ENCODE data around the gene UBXN1.
"Not testable (repeated sequence)": the region's sequence is repeated elsewhere in the genome, so short reads cannot be mapped to it uniquely, and the experiment has no call there.

Gene UBXN1

DNA sequence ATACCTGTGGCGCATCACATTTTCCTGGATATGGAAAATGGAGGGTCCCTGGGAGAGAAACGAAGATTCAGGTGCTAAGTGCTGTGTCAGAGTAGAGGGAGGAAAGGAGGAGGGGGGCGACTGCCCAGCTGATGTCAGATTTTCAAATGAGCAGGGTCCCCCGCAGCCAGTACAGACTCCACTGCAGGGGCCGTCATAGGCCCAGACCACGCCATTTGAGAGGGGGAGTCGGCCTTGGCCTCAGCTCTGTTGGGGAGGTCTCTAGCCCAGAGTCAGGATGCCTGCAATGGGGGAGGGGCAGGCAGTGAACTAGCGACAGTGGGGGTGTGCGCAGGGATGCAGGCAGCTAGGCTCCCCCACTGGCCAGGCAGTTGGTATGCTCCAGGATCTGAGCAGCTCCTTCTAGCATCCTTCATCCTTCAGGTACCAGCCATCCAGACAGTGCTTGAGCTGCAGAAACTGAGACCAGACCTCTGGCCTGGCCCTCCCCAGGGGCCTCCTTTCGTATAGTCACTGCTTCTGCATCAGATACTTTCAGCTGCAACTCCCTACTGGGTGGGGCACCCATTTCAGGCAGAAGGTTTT lies 28.5 kb upstream of the UBXN1 start, which contains the start of the genes BSCL2 and GNG3:
Gene BSCL2, minus strand, starts transcription at position 148 of the 585 bp plus-strand sequence. CDS start 229 bp downstream, outside the sequence.
Gene GNG3, plus strand, starts transcription at position 400 of the 585 bp plus-strand sequence. CDS start 620 bp downstream, outside the sequence.
- no peak for DNase-seq

DNA sequence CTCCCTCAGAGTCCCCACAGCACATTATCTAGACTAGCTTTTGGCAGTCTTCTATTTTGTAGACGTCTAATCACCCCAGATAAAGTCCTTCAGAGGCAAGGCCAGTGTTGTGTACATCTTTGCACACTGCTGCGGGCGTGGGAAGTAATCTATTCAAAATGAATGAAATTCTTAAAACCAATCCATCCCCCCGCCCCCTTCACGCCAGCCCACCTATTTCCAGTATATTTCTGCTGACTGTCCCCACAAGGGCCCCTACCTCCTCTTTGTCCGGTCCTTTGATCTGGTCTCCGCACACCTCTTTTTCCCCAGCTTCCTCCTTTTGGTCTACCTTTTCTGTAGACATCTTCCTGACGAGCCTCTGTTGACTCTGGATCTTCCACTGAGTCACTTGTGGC lies 28.0 kb upstream of the UBXN1 start:
- DNase-seq, result no peak

DNA sequence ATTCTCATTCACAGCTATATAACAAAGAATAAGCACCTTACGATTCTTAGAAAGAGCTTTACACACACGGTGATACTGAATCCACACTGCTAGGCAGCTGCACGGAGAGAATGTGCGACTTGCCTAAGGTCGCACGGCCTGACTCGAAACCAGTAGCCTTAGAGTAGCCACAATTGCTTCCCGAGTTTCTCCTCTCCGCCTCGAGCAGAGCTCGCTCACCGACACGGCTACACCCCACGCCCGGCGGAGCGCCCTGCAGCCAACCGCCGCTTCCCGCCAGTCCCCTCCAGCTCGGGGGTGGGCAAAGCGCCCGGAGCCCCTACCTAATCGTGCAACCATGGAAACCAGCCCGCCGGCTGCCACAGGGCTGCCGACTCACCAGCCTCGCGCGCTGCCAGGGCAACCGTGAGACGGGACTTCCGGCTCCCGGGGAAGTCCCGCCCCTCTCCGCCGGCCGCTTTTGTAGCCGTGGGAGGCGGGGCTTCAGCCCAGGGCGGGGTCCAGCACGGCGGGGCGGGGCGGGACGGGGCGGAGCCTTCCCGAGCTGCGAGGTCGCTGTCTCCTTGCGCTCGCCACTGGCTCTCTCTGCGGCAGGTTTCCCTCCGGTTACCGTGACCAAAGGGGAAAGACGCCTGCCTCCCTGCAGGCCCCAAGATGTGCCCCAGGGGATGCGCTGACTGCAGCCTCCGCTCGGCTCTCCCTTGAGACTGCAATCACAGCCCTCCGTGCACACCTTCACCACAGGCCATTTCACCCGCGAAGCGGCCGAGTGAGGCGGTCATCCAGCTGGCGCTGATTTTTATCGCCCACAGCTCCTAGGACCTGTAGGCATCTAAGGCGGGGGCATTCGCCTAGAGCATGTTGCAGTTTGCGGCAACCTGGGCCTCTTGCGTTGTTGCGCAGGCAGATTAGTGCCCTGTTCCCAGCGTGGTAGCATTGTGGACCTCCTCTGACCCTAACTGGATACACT lies 27.3 kb upstream of the UBXN1 start:
- peak; percentile 95 for DNase-seq

DNA sequence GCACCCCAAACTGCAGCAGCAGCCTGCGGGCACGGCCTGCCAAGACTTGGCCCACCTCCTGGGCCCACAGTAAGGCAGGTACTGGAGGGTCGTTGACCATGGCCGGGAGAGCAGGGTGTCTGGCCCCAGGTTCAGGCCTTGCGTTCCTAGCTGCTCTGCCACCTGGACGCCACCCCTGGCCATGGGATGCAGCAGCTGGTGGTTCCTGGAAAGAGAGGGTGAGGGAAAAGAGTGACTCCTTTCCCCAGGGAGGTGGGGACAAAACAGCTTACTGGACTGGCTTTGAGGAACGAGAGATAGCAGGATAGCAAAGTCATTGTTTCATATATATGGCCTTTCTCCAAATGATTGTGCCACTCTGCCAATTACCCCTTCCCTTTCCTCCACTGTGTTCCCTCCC lies 26.5 kb upstream of the UBXN1 start:
- no peak for DNase-seq

DNA sequence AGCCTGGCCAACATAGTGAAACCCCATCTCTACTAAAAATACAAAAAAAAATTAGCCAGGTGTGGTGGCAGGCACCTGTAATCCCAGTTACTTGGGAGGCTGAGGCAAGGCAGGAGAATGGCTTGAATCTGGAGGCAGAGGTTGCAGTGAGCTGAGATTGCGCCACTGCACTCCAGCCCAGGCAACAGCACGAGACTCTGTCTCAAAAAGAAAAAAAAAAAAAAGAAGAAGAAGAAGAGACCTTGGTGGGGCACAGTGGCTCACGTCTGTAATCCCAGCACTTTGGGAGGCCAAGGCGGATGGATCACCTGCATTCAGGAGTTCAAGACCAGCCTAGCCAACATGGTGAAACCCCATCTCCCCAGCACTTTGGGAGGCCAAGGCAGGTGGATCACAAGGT lies 25.0 kb upstream of the UBXN1 start:
- DNase-seq, result not testable (repeated sequence)

DNA sequence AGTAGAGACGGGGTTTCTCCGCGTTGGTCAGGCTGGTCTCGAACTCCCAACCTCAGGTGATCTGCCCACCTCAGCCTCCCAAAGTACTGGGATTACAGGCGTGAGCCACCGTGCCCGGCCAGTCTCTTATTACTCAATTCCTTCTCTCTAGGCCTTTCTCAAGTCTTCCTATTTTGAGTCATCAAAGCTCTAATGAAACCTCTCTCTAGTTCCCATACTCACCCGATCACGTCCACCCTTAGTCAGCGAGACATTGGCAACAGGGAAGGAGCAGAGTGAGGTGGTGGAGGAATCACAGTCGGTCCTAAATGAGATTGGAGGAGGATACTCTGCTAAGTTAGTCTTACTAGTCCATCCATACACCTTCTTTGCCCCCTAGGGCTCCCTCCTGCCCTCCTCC lies 23.4 kb upstream of the UBXN1 start:
- no peak for DNase-seq

DNA sequence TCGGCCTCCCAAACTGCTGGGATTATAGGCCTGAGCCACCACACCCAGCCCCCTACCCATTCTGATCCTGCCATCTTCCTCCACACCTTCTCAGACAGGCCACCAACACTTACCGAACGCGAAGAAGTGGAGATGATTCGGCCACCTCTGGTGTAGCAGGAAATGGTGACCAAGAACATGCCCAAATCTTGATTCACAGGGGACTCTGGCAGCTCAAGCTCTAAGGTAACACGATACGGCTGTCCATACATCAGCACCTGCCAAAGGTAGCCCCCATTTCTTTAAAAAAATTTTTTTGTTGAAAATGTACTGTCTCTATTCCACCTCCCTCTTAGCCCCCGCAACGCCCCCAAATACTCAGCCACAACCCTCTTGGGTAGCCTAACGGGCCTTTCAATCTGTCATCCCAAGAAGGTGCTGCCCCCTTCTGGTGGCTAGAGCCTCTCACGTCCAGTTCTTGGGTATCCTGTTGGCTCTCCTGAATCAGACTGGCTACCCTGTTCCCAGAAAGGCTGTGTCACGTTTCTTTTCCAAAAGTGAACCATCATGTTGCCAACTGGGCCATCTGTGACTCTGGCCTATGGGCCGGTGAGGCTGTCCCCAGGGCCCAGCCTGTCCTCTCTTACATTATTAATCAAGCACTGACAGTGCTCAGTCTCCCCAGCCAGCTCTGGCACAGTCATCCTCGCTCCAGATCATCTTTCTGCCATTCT lies 15.7 kb upstream of the UBXN1 start:
- DNase-seq, result peak; percentile 80

DNA sequence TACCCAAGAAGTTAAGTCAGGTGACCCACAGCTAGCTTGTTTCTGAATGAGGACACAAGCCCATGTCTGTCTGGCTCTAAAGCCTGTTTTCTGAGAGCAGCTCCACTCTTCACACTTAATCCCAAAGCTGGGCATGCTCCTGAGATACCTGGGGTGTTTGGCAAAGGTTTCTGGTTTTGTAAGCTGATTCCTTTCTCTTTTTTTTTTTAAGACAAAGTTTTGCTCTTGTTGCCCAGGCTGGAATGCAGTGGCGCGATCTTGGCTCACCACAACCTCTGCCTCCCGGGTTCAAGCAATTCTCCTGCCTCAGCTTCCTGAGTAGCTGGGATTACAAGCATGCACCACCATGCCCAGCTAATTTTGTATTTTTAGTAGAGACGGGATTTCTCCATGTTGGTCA lies 14.8 kb upstream of the UBXN1 start:
- not testable (repeated sequence) for DNase-seq

DNA sequence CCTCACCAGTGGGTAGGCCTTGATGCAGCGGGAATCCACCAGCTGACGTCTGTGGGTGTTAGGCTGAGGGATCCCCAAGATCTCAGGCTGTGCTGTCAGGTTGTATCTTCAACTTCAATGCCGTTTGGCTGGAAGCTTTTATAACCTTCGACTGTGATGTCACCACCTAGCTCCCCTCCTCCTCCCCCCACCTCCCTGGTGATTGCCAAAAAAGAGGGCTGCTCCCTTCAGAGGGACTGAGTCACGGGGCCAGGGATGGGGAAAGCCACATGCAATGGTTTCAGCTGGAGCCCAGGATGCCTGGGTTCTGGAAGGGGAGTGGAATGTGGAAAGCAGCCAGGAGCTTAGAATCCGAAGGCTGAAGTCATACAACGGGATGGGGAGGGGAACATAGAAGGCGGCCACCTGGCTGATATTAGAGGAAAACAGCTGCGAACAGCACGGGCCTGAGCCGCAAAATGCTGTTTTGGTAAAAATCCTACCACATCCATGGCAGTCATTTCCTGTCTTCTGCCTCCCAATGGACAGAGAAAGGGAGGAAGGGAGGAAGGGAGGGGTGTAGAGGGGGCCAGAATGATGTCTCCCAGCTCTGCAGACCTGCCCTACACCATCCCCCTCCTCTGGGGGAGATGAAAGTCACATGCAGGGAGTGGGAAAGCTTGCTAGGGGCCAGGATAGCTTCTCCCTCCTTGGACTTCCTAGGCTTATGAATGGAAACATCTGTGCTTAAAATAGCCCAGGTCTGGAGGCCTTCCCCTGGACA lies 10.7 kb upstream of the UBXN1 start, which contains the start of gene LRRN4CL:
Gene LRRN4CL, minus strand, starts transcription at position 110 of the 763 bp plus-strand sequence. CDS start 1,022 bp downstream, outside the sequence.
- no peak for DNase-seq

DNA sequence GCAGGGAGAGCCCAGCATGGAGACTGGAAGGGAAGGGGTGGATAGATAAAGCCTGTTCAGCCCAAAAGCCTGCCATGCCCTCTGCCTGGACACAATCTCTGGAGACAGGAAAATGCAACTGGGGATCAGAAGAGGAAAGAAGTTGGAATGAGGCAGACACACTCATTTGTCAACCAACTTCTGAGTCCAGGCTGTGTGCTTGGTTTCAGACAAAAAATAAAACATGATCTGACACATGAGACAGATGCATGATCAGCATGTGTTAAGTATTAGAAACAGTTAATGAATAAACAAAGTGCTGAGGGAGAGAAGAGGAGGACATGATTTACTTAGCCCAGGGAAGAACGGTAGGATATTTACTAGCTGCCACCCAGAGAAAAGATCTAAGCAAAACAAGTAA lies 9.6 kb upstream of the UBXN1 start:
- no peak for DNase-seq

DNA sequence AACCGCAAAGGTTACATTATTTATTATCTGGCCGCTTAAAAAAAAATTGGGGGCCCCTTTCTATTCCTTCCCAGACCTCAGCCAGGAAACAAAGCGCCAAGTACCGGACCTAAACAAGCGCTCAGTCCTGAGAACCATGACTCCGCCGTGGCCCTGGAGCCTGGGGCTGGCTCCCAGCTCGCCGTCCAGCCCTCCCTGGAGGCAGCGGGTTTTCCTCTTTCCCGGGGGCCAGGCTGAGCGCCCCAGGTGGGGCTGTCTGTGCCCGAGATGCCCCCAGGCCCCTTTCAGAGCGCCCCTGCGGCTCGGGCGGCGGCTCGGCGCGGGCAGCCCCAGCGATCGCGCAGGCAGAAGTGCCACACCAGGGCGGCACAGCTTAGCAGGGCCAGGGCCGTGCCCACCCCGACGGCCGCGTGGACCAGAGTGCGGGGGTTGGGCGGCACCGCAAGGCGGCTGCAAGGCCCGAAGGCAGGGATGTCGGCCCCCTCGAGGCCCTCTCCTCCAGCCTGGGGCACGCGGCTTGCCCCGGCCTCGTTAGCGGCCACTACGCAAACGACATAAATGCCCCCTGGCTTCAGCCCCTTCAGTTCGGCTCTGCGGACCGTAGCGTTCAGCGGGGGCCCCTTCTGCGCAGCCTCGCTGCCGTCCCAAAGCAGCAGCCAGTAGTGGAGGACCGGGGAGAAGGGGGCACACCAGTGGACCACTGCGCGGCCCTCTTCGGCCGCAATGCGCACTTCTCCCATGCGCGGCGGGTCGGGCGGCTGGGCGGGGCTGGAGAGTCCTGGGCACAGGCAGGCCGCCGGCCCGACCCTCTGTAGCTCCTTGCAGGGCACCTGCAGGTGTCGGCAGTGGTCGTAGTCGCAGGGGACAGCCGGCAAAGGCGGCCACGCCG lies 8.9 kb upstream of the UBXN1 start:
- DNase-seq, result no peak

DNA sequence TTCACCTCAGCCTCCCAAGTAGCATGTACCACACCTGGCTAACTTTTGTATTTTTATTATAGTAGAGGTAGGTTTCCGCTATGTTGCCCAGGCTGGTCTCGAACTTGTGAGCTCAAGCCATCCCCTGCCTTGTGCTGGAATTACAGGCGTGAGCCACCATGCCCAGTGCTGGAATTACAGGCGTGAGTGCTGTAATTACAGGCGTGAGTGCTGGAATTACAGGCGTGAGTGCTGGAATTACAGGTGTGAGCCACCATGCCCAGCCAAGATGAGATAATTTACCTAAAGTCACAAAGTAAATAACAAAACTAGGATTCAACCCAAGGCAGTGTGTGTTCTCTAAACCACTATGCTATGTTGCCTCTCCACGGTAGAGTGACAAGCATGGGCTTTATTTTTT lies 3.6 kb upstream of the UBXN1 start:
- no peak for DNase-seq

DNA sequence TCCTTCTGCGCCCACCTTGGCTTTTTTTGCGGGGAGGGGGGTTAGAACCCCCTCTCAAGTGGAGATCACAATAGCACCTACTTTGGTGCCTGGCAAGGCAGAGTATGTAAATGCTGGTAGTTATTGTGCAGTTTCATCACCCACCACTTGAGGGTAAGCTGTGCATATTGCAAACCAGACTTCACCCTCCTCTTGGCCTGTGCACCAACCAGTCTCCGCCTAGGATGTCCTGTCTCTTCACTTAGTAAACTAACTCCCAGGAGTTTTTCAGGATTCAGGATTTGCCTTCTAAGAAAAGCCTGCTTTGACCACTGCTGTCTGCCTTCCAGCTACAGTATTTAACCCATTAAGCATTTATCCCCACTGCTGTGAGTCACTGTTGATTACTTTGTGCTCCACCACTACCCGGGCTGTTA lies 2.0 kb upstream of the UBXN1 start:
- no peak for DNase-seq

DNA sequence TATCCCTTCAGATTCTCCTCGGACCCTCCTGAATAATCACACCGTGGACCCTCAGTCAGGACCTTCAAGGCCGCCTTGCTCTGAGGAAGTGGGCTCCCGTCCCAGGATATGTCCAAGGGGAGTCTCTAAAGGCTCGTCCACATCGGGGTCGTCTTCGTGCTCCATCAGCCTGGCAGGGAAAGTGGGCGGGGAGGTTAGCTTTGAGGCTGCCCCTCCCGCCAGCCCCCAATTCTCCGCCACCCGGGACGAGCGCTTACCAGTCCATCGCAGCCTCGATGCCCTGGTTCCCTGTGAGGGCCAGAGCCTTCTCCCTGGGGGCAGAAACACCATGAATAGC lies 472 bp downstream of the UBXN1 start:
- DNase-seq, result no peak

DNA sequence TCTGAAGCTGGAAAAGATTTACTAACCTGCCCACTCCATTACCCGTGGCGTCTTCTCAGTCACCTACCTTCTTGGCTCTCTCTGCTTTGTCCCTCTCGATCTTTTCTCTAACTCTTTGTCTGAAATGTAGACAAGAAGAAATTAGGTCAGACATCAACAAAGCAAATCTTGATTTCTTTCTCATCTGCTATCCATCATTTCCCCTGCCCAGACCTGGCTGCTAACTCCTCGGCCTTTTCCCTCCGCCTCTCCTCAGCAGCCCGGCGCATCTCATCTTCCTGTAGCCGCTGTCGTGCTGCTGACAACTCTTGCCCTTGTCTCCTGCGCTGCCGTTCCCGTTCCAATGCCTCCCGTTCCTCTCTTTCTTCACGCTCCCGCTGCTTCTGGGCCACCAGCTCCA lies 1.2 kb downstream of the UBXN1 start:
- no peak for DNase-seq

DNA sequence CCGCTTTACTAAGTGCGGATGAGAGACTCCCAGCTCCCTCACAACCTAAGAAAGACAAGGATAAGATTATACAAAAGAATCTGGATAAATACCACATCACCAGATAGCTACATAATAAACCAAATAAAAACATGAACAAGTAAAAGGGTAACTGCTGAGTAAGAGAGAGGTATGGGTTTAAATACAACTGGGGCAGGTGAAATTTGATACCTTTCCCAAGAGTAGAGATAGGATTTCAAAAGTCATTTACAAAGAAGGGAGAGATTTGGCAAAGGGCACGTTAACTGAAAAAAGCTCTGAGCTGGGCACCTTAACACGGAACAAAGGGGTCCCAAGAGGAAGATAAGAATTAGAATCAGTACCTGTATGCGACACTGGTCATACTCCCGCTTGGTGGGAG lies 1.7 kb downstream of the UBXN1 start:
- DNase-seq, result no peak

DNA sequence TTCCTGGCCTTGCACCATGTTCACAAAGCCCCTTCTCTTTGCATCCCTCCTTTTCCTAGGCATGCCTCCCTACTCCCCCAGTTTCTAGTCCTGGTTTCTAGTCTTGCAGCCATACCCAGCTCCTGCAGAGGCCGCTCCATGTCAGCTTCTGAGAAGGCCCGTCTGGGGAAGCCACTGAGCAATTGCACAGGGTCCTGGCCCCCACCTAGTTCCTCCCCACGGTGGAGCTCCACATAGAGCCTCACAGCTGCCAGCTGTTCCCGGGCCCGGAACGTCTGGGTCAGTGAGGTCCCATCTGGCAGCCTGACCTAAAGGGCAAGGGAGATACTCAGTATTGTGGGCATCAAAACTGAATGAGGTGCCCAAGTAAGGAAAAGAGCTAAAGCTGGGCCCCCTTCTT lies 2.2 kb downstream of the UBXN1 start:
- DNase-seq, result no peak

DNA sequence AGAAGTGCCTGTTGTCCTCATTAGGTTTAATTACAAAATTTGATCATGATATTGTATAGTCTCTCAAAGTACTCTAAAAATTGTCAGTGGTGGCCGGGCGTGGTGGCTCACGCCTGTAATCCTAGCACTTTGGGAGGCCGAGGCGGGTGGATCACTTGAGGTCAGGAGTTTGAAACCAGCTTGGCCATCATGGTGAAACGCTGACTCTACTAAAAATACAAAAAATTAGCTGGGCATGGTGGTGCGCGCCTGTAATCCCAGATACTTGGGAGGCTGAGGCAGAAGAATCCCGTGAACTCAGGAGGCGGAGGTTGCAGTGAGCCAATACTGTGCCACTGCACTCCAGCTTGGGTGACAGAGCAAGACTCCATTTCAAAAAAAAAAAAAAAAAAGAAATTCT lies 3.5 kb downstream of the UBXN1 start:
- DNase-seq, result not testable (repeated sequence)

DNA sequence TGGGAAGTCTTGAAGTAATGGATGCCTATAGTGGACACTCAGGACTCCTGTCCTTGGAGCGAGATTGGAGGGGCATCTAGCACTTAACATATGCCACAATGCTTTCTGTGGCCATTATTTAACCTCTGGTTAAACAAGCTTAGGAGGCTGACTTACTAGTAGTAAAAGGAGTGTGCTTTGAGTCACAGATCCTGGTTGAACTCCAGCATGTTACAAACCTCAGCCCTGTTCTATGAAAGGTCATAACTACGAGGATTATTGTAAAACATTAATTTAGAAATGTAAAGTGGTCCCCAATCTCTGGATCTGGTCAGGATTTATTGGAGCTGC lies 5.7 kb downstream of the UBXN1 start:
- no peak for DNase-seq

DNA sequence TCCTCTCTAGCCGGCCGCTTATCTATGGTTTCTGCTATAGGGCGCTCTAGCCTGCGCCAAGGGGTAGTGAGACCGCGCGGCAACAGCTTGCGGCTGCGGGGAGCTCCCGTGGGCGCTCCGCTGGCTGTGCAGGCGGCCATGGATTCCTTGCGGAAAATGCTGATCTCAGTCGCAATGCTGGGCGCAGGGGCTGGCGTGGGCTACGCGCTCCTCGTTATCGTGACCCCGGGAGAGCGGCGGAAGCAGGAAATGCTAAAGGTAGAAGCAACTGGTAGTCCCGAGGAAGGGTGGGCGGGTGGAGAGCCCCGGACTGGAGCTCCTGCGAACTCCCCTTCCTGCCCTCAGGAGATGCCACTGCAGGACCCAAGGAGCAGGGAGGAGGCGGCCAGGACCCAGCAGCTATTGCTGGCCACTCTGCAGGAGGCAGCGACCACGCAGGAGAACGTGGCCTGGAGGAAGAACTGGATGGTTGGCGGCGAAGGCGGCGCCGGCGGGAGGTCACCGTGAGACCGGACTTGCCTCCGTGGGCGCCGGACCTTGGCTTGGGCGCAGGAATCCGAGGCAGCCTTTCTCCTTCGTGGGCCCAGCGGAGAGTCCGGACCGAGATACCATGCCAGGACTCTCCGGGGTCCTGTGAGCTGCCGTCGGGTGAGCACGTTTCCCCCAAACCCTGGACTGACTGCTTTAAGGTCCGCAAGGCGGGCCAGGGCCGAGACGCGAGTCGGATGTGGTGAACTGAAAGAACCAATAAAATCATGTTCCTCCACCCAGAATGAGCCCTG lies 7.1 kb downstream of the UBXN1 start, which contains the start of the genes LBHD1 and UQCC3:
Gene LBHD1, minus strand, starts transcription at position 660 of the 782 bp plus-strand sequence. CDS start 2,236 bp downstream, outside the sequence.
Gene UQCC3, plus strand, starts transcription at position 66 of the 782 bp plus-strand sequence. Its CDS starts 73 bp downstream, at position 139.
- DNase-seq, result peak; percentile 63

DNA sequence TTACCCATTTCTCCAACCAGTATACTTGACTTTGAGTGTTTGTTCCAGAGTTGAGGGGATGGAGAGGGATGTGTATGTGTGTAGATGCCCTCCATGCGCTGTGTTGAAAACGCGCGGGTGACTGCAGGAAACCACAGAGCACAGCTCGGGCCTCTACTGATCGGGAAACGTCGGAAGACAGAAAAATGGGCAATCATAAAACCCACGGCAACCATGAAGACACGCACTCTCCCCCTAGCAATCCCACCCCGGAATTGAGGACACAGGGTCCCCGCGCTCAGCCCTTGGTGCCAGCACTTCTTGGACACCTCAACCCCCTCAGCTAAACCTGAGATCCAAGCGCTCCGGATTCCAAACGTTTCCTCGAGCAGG lies 7.7 kb downstream of the UBXN1 start:
- DNase-seq, result no peak
